GM23248 (cell line): ENCODE data around the gene INTS11.

Experiments
- EZH2 ChIP-seq: fragments of 200-600 bp; sonication (generic); IDR thresholded peaks from 2 replicates; pipeline ENCODE4 v1.6.1; 2018; ENCODE audit warnings: antibody characterized with exemption, mild to moderate bottlenecking; ENCODE audit not compliant: insufficient read depth, poor library complexity, severe bottlenecking
- EZH2phosphoT487 ChIP-seq: fragments of 200-600 bp; sonication (generic); IDR thresholded peaks from 2 replicates; pipeline ENCODE4 v1.6.1; 2018; ENCODE audit warnings: antibody characterized with exemption, moderate library complexity, mild to moderate bottlenecking, low read depth; ENCODE audit not compliant: insufficient read depth

- TF ChIP-seq EZH2phosphoT487 (no peak), EZH2 (no peak)
Measured at GRCh38 chr1:1294250-1294890, 30.1 kb downstream of the INTS11 start.
